Measurements from ENCODE around the gene KRTAP10-1. TPM values are rescaled to one million over a fixed set of nuclear protein-coding genes. Genes with fewer than 3 reads are reported as not detected.

KRTAP10-1 gene
- total and polyA plus RNA-seq, 2 experiments from 2014 or later: not detected

- peak in 1 of 2 donors; percentile 37 for DNase-seq (ENCODE audit: low read depth in 1 of 2, low spot score in 1 of 2)
- Histone ChIP-seq H3K27me3 (no peaks in the 10 kb centered on the region), H3K4me1 (ENCODE audit: low read depth) (peaks cover 45% of the 10 kb centered on the region), H3K9me3 (ENCODE audit: low read depth) (no peaks in the 10 kb centered on the region), H3K4me3 (no peak overlapping the region), H3K36me3 (no peaks in the 10 kb centered on the region), H3K27ac (peak overlapping the region; percentile 83)
- no peak for TF ChIP-seq CTCF (IDR thresholded peaks at IDR 0.05; ENCODE audit: low read depth, low read length)
These were observed 42.3 kb downstream of the KRTAP10-1 start for GRCh38 chr21:44497703-44498126.

GRCh38 chr21:44496564-44497550 is 43.1 kb downstream of the KRTAP10-1 start:
- Histone ChIP-seq H3K4me1 (ENCODE audit: low read depth) (peaks cover 45% of the 10 kb centered on the region), H3K27me3 (no peaks in the 10 kb centered on the region), H3K9me3 (ENCODE audit: low read depth) (no peaks in the 10 kb centered on the region), H3K27ac (peak overlapping the region; percentile 83), H3K4me3 (no peak overlapping the region), H3K36me3 (no peaks in the 10 kb centered on the region)
- peak in 1 of 2 donors; percentile 38 for DNase-seq (ENCODE audit: low read depth in 1 of 2, low spot score in 1 of 2)
- no peak for TF ChIP-seq CTCF (IDR thresholded peaks at IDR 0.05; ENCODE audit: low read depth, low read length)

- TF ChIP-seq CTCF (IDR thresholded peaks at IDR 0.05; ENCODE audit: low read depth, low read length): no peak
- H3K4me3 ChIP-seq: no peak overlapping the region
- peak overlapping the region; percentile 83 for H3K27ac ChIP-seq
- DNase-seq (ENCODE audit: low read depth in 1 of 2, low spot score in 1 of 2): peak in 1 of 2 donors; percentile 90
- H3K9me3 ChIP-seq (ENCODE audit: low read depth): no peaks in the 10 kb centered on the region
- H3K4me1 ChIP-seq (ENCODE audit: low read depth): peaks cover 45% of the 10 kb centered on the region
- no peaks in the 10 kb centered on the region for H3K27me3 ChIP-seq
- H3K36me3 ChIP-seq: no peaks in the 10 kb centered on the region
These were observed 44.1 kb downstream of the KRTAP10-1 start for GRCh38 chr21:44495611-44496563.

- TF ChIP-seq CTCF (IDR thresholded peaks at IDR 0.05; ENCODE audit: low read depth, low read length): no peak
- Histone ChIP-seq H3K9me3 (ENCODE audit: low read depth) (no peaks in the 10 kb centered on the region), H3K4me3 (no peak overlapping the region), H3K27ac (peak overlapping the region; percentile 83), H3K36me3 (no peaks in the 10 kb centered on the region), H3K27me3 (no peaks in the 10 kb centered on the region), H3K4me1 (ENCODE audit: low read depth) (peaks cover 45% of the 10 kb centered on the region)
- no peak for DNase-seq (ENCODE audit: low read depth in 1 of 2, low spot score in 1 of 2)
These were observed 45.0 kb downstream of the KRTAP10-1 start for GRCh38 chr21:44494956-44495355.

- TF ChIP-seq CTCF (IDR thresholded peaks at IDR 0.05; ENCODE audit: low read depth, low read length): no peak
- Histone ChIP-seq H3K9me3 (ENCODE audit: low read depth) (no peaks in the 10 kb centered on the region), H3K27me3 (no peaks in the 10 kb centered on the region), H3K27ac (peak overlapping the region; percentile 83), H3K4me1 (ENCODE audit: low read depth) (peaks cover 45% of the 10 kb centered on the region), H3K4me3 (no peak overlapping the region), H3K36me3 (no peaks in the 10 kb centered on the region)
- no peak for DNase-seq (ENCODE audit: low read depth in 1 of 2, low spot score in 1 of 2)
These were observed 45.6 kb downstream of the KRTAP10-1 start for GRCh38 chr21:44494418-44494817.
